Sigmoid colon (tissue), 7 donors: ENCODE measurements around the gene MYO15A. TPM values are rescaled to one million over a fixed set of nuclear protein-coding genes. Genes with fewer than 3 reads are reported as not detected.

Experiments
- DNase-seq: peaks from one replicate; pipeline ENCODE4 v3.0.0-alpha.2; 2019
- H3K27ac ChIP-seq, 4 donors: fragments of 200-600 bp; sonication (generic); one replicate each; pipeline ENCODE4 v1.5.1; 2016 to 2019; ENCODE audit warnings: mild to moderate bottlenecking in 1 of 4
- H3K27me3 ChIP-seq, 3 donors: fragments of 200-600 bp; sonication (generic); one replicate each; pipeline ENCODE4 v1.5.1; 2019; ENCODE audit warnings: mild to moderate bottlenecking in 1 of 3
- H3K36me3 ChIP-seq, 4 donors: fragments of 200-600 bp; sonication (generic); one replicate each; pipeline ENCODE4 v1.5.1; 2016 to 2019
- H3K4me1 ChIP-seq, 4 donors: fragments of 200-600 bp; sonication (generic); one replicate each; pipeline ENCODE4 v1.5.1; 2017 to 2019
- H3K4me3 ChIP-seq, 4 donors: fragments of 200-600 bp; sonication (generic); one replicate each; pipeline ENCODE4 v1.5.1; 2017 to 2019; ENCODE audit warnings: mild to moderate bottlenecking in 2 of 4, moderate library complexity in 1 of 4
- H3K9me3 ChIP-seq, 4 donors: fragments of 200-600 bp in 3 of 4; sonication (generic) in 3 of 4; one replicate each; pipeline versions ENCODE4 v1.5.1 to v1.6.1; 2013 to 2019
- EP300 ChIP-seq, 4 donors: sonication (generic); formaldehyde crosslinking; IDR thresholded peaks; one replicate each; pipeline ENCODE4 v1.6.1; 2017; ENCODE audit warnings: antibody characterized with exemption in 4 of 4
- POLR2A ChIP-seq, 2 donors: fragments of 450-650 bp; IDR thresholded peaks; one replicate each; pipeline ENCODE4 v1.6.1; 2016; ENCODE audit warnings: antibody characterized with exemption in 2 of 2, mild to moderate bottlenecking in 2 of 2, moderate library complexity in 2 of 2
- POLR2AphosphoS5 ChIP-seq, 4 donors: sonication (generic); formaldehyde crosslinking; IDR thresholded peaks; one replicate each; pipeline ENCODE4 v1.6.1; 2017; ENCODE audit warnings: antibody characterized with exemption in 4 of 4
- WGBS, 2 donors: extraction: QIAGEN DNeasy Blood & Tissue Kit; methylation state at CpG; one replicate each; pipeline ENCODE4 v1.1.7; 2013; 5-methylcytosine and 5-hydroxymethylcytosine counted together
- intact Hi-C: fragments of 100-400 bp; cut with DNase I; formaldehyde crosslinking; loops from one replicate; pipeline ENCODE4 v1.15.1; 2023
- polyA plus RNA-seq, 3 donors: library from polyadenylated mRNA; stranded (reverse); fragments of 200-250 nt; gene quantifications; one replicate each; pipeline ENCODE4 v1.2.3, GENCODE V29; 2013
- total RNA-seq, 4 donors: library from RNA; depleted of rRNA; stranded (reverse); fragments of >200 nt; gene quantifications; one replicate each; pipeline ENCODE4 v1.1.0, GENCODE V29; 2016
- TF ChIP-seq, protein P1 (sequence below), 4 experiments: fragments of 450-650 bp in 3 of 4; fragments of 200-600 bp in 1 of 4; IDR thresholded peaks; one replicate each; pipeline ENCODE4 v1.5.1; 2016 to 2019; ENCODE audit warnings: antibody characterized with exemption in 4 of 4, mild to moderate bottlenecking in 3 of 4, moderate library complexity in 2 of 4
- donor health status: healthy with polysubstance abuse.
- donor health status: Bipolar disorder and iron deficiency.
- donor health status: healthy.

The MYO15A gene
- total and polyA plus RNA-seq, 7 donors, result 0.60 to 3.6 (median 0.72) TPM; not detected in 1

DNA sequence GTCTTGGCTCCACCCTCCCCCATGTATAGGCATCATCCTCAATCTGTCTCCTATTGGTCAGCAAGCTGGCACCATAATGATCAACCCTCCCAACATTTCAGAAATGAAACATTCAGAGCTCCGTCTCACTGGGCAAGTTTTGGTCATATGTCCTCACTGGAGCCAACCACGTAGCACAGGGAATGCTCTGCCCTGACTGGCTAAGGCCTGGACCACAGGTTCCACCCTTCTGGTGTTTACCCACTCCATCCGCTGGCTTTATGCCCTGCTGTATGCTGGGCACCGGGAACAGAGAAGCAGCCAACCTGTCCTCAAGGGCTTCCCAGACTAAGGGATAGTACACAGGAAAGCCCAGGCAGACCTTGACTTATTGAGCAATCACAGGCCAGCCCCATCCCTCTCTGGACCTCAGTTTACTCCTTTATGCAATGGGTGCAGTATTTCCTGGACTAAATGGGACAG is 20.5 kb downstream of the MYO15A start:
- no peaks in the 10 kb centered on the region for H3K36me3 ChIP-seq
- no peaks in the 10 kb centered on the region for H3K9me3 ChIP-seq
- H3K4me3 ChIP-seq, result no peak overlapping the region
- TF ChIP-seq, protein P1, sequence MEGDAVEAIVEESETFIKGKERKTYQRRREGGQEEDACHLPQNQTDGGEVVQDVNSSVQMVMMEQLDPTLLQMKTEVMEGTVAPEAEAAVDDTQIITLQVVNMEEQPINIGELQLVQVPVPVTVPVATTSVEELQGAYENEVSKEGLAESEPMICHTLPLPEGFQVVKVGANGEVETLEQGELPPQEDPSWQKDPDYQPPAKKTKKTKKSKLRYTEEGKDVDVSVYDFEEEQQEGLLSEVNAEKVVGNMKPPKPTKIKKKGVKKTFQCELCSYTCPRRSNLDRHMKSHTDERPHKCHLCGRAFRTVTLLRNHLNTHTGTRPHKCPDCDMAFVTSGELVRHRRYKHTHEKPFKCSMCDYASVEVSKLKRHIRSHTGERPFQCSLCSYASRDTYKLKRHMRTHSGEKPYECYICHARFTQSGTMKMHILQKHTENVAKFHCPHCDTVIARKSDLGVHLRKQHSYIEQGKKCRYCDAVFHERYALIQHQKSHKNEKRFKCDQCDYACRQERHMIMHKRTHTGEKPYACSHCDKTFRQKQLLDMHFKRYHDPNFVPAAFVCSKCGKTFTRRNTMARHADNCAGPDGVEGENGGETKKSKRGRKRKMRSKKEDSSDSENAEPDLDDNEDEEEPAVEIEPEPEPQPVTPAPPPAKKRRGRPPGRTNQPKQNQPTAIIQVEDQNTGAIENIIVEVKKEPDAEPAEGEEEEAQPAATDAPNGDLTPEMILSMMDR (IDR thresholded peaks at IDR 0.05), result no peak
- TF ChIP-seq EP300 (IDR thresholded peaks at IDR 0.05) (no peak), POLR2A (IDR thresholded peaks at IDR 0.05) (no peak), POLR2AphosphoS5 (IDR thresholded peaks at IDR 0.05) (no peak)
- H3K4me1 ChIP-seq, result no peaks in the 10 kb centered on the region
- no peaks in the 10 kb centered on the region for H3K27me3 ChIP-seq
- H3K27ac ChIP-seq, result no peak overlapping the region
- WGBS, 2 donors, result 21 to 62% methylated on average over 4 of the region's 4 CpGs
- DNase-seq, result no peak
- intact Hi-C loops, result no loop called here

DNA sequence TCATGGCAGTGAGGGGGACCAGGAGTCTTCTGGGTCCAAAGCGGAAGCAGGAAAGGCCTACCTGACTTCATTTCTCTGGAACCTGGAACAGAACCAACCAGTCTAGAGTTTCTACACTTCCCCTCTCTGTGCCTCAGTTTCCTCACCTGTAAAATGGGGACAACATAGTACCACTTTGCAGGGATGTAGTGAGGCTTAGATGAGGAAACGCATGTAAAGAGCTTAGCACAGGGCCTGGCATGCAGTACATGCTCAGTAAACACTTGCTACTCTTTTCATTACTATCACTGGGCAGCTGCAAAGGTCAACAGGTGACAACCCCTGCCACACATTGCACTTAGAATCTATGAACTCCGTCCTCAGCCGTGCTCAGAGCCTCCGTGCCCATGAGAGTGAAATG is 24.2 kb downstream of the MYO15A start:
- DNase-seq, result no peak
- TF ChIP-seq, protein P1 (IDR thresholded peaks at IDR 0.05), result no peak
- no peak for TF ChIP-seq POLR2A (IDR thresholded peaks at IDR 0.05)
- TF ChIP-seq EP300 (IDR thresholded peaks at IDR 0.05), result no peak
- TF ChIP-seq POLR2AphosphoS5 (IDR thresholded peaks at IDR 0.05), result no peak
- no peaks in the 10 kb centered on the region for H3K36me3 ChIP-seq
- intact Hi-C loops, result no loop called here
- no peaks in the 10 kb centered on the region for H3K4me1 ChIP-seq
- no peak overlapping the region for H3K27ac ChIP-seq
- no peak overlapping the region for H3K4me3 ChIP-seq
- 91 to 96% methylated on average over 5 of the region's 5 CpGs for WGBS, 2 donors
- no peaks in the 10 kb centered on the region for H3K27me3 ChIP-seq
- H3K9me3 ChIP-seq, result no peaks in the 10 kb centered on the region

DNA sequence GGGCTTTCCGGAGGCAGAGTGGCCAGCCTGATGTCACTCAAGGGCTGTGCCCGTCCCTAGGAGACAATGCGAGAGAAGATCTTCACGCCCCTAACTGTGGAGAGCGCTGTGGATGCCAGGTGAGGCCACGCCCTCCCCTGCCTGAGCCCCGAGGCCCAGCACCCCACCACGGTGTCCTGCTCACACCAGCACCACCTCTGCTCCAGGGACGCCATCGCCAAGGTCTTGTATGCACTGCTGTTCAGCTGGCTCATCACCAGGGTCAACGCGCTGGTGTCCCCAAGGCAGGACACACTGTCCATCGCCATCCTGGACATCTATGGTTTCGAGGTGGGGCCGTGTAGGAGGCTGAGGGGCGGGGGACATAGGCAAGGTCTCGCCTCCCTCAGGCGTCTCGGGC is 27.8 kb downstream of the MYO15A start:
- Histone ChIP-seq H3K36me3 (no peaks in the 10 kb centered on the region), H3K27ac (no peak overlapping the region), H3K4me3 (no peak overlapping the region), H3K9me3 (no peaks in the 10 kb centered on the region), H3K4me1 (peaks cover 0 to 6% (median 2%) of the 10 kb centered on the region in 4 donors), H3K27me3 (no peaks in the 10 kb centered on the region)
- WGBS, 2 donors, result 71 to 81% methylated on average over 19 of the region's 19 CpGs
- no peak for DNase-seq
- intact Hi-C loops, result no loop called here
- TF ChIP-seq POLR2AphosphoS5 (IDR thresholded peaks at IDR 0.05), result no peak
- no peak for TF ChIP-seq POLR2A (IDR thresholded peaks at IDR 0.05)
- TF ChIP-seq, protein P1 (IDR thresholded peaks at IDR 0.05), result no peak
- TF ChIP-seq EP300 (IDR thresholded peaks at IDR 0.05), result no peak

DNA sequence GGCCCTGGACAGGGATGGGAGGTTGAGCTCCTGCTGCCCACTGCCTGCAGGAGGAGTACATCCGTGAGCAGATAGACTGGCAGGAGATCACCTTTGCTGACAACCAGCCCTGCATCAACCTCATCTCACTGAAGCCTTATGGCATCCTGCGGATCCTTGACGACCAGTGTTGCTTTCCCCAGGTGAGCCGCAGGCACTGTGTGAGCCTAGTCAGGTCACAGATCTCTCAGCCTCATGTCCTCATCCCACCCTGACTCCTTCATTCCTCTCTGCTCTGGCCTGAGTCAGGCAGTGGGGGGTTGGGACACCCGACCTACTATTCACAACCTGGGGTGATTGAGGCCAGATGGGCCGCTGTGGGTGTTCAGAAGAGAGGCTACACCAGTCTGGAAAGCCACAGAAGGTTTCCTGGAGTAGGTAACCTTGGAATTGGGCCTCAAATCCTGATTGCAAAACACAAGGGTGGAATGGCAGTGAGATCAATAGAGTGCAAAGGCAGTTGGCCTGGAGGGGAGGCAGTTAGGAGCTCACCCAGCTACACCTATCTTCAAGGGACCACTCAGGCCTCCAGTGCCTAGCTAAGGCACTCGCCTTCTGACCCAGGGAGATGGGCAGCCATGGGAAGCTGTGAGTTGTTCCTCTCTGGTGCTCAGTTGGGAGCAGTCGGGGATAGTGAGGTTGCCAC is 29.7 kb downstream of the MYO15A start:
- Histone ChIP-seq H3K36me3 (no peaks in the 10 kb centered on the region), H3K27me3 (peaks cover 0 to 17% (median 0%) of the 10 kb centered on the region in 3 donors), H3K4me3 (no peak overlapping the region), H3K27ac (no peak overlapping the region), H3K9me3 (no peaks in the 10 kb centered on the region), H3K4me1 (peaks cover 0 to 7% (median 2%) of the 10 kb centered on the region in 4 donors)
- WGBS, 2 donors, result 88 to 89% methylated on average over 8 of the region's 8 CpGs
- DNase-seq, result no peak
- TF ChIP-seq EP300 (IDR thresholded peaks at IDR 0.05) (no peak), POLR2AphosphoS5 (IDR thresholded peaks at IDR 0.05) (no peak), POLR2A (IDR thresholded peaks at IDR 0.05) (no peak)
- TF ChIP-seq, protein P1 (IDR thresholded peaks at IDR 0.05), result no peak
- intact Hi-C loops, result no loop called here
